GM21526 (cell line): Measurements from ENCODE around the gene THEM5.
"Not testable (repeated sequence)": the region's sequence is repeated elsewhere in the genome, so short reads cannot be mapped to it uniquely, and the experiment has no call there.

Experiments used
- ATAC-seq: cut with Tn5 transposase; IDR thresholded peaks from one replicate; pipeline ENCODE4 v1.9.1; 2021; ENCODE audit warnings: moderate library complexity; ENCODE audit not compliant: unreplicated experiment, low FRiP score

The THEM5 gene

GRCh38 chr1:151853411-151853943, at the start of gene THEM5:
TSS of gene THEM5 (minus strand) at chr1:151853712. CDS start at chr1:151853565, 147 bp downstream.
- ATAC-seq = no peak

- no peak for ATAC-seq
Observed at GRCh38 chr1:151902858-151903257, 49.3 kb upstream of the THEM5 start.

GRCh38 chr1:151900804-151901203, 47.3 kb upstream of the THEM5 start:
- not testable (repeated sequence) for ATAC-seq

GRCh38 chr1:151898519-151898991, 45.0 kb upstream of the THEM5 start:
- no peak for ATAC-seq

GRCh38 chr1:151897991-151898431, 44.5 kb upstream of the THEM5 start:
- no peak for ATAC-seq

- ATAC-seq = no peak
Observed at GRCh38 chr1:151893176-151893924, 39.8 kb upstream of the THEM5 start.

GRCh38 chr1:151892190-151892589, 38.7 kb upstream of the THEM5 start:
- no peak for ATAC-seq

GRCh38 chr1:151891512-151891911, 38.0 kb upstream of the THEM5 start:
- no peak for ATAC-seq

DNA sequence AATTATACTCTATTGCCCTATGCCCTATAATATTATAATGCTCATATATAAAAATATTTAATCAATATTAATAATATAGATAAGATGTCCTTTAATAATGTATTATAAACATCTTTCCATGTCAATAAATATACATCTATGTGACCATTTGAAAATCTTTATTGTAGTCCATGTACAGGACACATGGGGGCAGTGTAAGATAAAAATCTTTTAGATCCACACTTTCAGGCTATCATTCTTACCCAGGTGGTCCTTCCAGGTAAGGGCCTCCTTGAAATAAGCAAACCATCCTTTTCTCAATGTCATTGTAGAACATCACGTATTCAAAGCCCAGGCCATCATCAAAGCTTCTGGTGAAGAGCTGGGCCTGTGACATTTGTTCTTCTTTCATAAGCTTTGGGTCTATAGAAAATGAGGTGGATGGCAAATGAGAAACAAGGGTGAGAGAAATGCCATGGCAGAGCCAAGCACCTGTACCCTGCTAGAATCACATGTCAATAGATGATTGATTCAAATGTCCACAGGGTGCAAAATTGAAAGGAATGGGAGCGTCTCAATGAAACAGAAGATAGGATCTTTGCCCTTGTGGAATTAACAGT, 35.6 kb upstream of the THEM5 start:
- ATAC-seq = no peak

GRCh38 chr1:151887028-151887427, 33.5 kb upstream of the THEM5 start:
- ATAC-seq = no peak

GRCh38 chr1:151885479-151885878, 32.0 kb upstream of the THEM5 start:
- ATAC-seq = no peak

DNA sequence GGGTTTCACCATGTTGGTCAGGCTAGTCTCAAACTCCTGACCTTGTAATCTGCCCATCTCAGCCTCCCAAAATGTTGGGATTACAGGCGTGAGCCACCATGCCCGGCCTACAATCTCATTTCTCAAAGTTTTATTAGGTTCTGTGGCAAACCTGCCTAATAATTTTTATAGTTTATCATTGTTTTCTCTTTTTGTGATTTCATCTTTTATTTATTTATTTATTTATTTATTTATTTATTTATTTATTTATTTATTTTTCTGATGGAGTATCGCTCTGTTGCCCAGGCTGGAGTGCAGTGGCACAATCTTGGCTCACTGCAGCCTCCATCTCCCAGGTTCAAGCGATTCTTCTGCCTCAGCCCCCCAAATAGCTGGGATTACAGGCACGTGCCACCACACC, 31.4 kb upstream of the THEM5 start:
- ATAC-seq = not testable (repeated sequence)

DNA sequence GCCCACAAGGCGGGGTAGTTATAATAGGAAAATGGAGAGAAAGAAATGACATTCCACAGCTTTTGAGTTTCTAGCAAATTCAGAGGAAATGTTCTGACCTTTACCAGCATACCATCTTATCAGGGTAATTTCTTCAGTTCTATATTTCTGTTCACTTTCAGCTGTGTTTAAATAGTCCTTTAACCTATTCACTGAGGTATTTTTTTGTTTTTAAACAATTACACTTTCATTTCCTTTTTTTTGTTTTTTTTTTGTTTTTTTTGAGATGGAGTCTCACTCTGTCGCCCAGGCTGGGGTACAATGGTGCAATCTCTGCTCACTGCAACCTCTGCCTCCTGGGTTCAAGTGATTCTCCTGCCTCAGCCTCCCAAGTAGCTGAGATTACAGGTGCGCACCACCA, 30.9 kb upstream of the THEM5 start:
- not testable (repeated sequence) for ATAC-seq

- not testable (repeated sequence) for ATAC-seq
Observed at GRCh38 chr1:151883898-151884297, 30.4 kb upstream of the THEM5 start.

DNA sequence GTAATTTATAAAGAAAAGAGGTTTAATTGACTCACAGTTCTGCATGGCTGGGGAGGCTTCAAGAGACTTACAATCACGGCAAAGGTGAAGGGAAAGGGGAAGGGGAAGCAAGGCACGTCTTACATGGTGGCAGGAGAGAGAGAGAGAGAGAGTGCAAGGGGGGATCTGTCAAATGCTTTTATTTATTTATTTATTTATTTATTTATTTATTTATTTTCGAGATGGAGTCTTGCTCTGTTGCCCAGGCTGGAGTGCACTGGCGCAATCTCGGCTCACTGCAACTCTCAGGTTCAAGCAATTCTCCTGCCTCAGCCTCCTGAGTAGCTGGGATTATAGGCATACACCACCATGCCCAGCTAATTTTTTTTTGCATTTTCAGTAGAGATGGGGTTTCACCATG, 29.4 kb upstream of the THEM5 start:
- ATAC-seq = not testable (repeated sequence)

GRCh38 chr1:151882466-151882865, 29.0 kb upstream of the THEM5 start:
- no peak for ATAC-seq

DNA sequence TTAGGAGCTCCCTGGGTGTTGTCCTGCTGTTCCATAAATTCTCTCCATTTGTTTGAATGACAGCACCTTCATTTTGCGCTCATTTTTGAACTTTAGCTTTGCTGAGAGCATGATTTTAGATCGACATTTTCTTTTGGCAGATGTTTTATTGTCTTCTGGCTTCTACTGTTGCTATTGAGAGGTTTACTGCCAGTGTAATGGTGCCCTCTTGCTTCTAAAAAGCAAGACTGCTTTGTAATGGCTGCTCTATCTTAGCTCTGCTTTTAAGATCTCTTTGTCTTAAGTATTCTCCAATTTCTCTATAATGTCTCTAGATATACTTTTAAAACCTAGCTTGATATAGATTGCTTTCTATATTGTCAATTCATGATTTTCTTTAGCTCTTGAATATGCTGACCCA, 28.0 kb upstream of the THEM5 start:
- ATAC-seq = no peak

- no peak for ATAC-seq
Observed at GRCh38 chr1:151875419-151876097, 22.0 kb upstream of the THEM5 start.

DNA sequence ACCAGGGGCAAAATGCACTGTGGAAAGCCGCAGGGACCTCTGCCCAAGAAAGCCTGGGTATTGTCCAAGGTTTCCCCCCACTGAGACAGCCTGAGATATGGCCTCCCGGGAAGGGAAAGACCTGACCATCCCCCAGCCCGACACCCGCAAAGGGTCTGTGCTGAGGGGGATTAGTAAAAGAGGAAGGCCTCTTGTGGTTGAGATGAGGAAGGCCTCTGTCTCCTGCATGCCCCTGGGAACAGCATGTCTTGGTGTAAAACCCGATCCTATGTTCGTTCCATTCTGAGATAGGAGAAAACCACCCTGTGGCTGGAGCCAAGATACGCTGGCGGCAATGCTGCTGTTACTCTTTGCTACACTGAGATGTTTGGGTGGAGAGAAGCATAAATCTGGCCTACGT, 19.3 kb upstream of the THEM5 start:
- not testable (repeated sequence) for ATAC-seq

GRCh38 chr1:151871284-151872030, 17.9 kb upstream of the THEM5 start:
- ATAC-seq = no peak
